Endothelial cell of umbilical vein (primary cell): ENCODE measurements around the gene C6orf136.
"Not testable (repeated sequence)": the region's sequence is repeated elsewhere in the genome, so short reads cannot be mapped to it uniquely, and the experiment has no call there.

Experiments used
- EZH2 ChIP-seq: IDR thresholded peaks from 2 replicates; pipeline ENCODE4 v1.6.1; 2012; ENCODE audit warnings: borderline replicate concordance, low read depth, mild to moderate bottlenecking, moderate library complexity, low read length, inconsistent platforms; ENCODE audit not compliant: severe bottlenecking
- FOS ChIP-seq: IDR thresholded peaks from 2 replicates; pipeline ENCODE4 v1.6.1; 2011; ENCODE audit warnings: mild to moderate bottlenecking, low read length, moderate library complexity, borderline replicate concordance; ENCODE audit not compliant: insufficient read depth
- GATA2 ChIP-seq: IDR thresholded peaks from 2 replicates; pipeline ENCODE4 v1.7.0; 2011; ENCODE audit warnings: low read depth, mild to moderate bottlenecking, moderate library complexity, mixed read lengths, low read length; ENCODE audit not compliant: insufficient read length, insufficient read depth
- JUN ChIP-seq: IDR thresholded peaks from 2 replicates; pipeline ENCODE4 v1.6.1; 2011; ENCODE audit warnings: borderline replicate concordance, low read depth; ENCODE audit not compliant: insufficient read length, insufficient read depth
- MYC ChIP-seq: IDR thresholded peaks from one replicate; pipeline ENCODE4 v1.6.1; 2011; ENCODE audit warnings: mild to moderate bottlenecking, low read depth, low read length
- POLR2A ChIP-seq: IDR thresholded peaks from 2 replicates; pipeline ENCODE4 v1.6.1; 2012; ENCODE audit warnings: low read depth, mild to moderate bottlenecking, control low read depth, low read length
- POLR2AphosphoS5 ChIP-seq: IDR thresholded peaks from 2 replicates; pipeline ENCODE4 v1.6.1; 2012; ENCODE audit warnings: low read depth, mild to moderate bottlenecking, control low read depth, low read length, moderate library complexity; ENCODE audit not compliant: insufficient read depth
- TF ChIP-seq, protein P1 (sequence below), 2 donors: IDR thresholded peaks; 1 replicate in 1 of 2; 2 replicates in 1 of 2; pipeline ENCODE4 v1.5.1; 2011; ENCODE audit warnings: low read length in 2 of 2, mild to moderate bottlenecking in 2 of 2, moderate library complexity in 2 of 2, control low read depth in 1 of 2, inconsistent platforms in 1 of 2, low read depth in 1 of 2; ENCODE audit not compliant: insufficient read depth in 1 of 2; ENCODE audit errors: extremely low read depth in 1 of 2
- TF ChIP-seq, protein P2 (sequence below): IDR thresholded peaks from 2 replicates; pipeline ENCODE4 v1.6.1; 2011; ENCODE audit not compliant: insufficient read depth, insufficient read length

DNA sequence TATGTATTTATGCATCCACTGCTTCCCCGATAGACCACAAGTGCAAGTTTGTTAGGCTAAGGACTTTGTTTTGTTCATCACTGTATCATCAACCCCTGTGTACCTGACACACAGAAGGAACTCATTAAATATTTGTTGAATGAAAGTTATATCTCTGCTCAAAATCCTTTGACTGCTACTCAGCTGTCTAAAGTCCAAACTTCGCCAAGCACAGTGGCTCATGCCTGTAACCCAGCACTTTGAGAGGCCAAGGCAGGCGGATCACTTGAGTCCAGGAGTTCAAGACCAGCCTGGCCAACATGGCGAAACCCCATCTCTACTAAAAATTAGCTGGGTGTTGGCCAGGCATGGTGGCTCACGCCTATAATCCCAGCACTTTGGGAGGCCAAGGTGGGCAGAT, 11.0 kb downstream of the C6orf136 start:
- TF ChIP-seq, protein P1, sequence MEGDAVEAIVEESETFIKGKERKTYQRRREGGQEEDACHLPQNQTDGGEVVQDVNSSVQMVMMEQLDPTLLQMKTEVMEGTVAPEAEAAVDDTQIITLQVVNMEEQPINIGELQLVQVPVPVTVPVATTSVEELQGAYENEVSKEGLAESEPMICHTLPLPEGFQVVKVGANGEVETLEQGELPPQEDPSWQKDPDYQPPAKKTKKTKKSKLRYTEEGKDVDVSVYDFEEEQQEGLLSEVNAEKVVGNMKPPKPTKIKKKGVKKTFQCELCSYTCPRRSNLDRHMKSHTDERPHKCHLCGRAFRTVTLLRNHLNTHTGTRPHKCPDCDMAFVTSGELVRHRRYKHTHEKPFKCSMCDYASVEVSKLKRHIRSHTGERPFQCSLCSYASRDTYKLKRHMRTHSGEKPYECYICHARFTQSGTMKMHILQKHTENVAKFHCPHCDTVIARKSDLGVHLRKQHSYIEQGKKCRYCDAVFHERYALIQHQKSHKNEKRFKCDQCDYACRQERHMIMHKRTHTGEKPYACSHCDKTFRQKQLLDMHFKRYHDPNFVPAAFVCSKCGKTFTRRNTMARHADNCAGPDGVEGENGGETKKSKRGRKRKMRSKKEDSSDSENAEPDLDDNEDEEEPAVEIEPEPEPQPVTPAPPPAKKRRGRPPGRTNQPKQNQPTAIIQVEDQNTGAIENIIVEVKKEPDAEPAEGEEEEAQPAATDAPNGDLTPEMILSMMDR (IDR thresholded peaks at IDR 0.05; ENCODE audit: extremely low read depth in 1 of 2, insufficient read depth in 1 of 2, low read depth in 1 of 2, low read length in 2 of 2): not testable (repeated sequence)
- TF ChIP-seq, protein P2, sequence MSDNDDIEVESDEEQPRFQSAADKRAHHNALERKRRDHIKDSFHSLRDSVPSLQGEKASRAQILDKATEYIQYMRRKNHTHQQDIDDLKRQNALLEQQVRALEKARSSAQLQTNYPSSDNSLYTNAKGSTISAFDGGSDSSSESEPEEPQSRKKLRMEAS: not testable (repeated sequence)
- TF ChIP-seq POLR2AphosphoS5, MYC, POLR2A, EZH2, JUN, GATA2, FOS: not testable (repeated sequence)
